ENCODE results near the gene TASP1.
"Not testable (repeated sequence)": the region's sequence is repeated elsewhere in the genome, so short reads cannot be mapped to it uniquely, and the experiment has no call there.

The TASP1 gene

GRCh38 chr20:13665709-13666395 is 27.1 kb upstream of the TASP1 start:
- Mint-ChIP-seq H3K9me3 (no peaks in the 10 kb centered on the region), H3K27ac (no peak overlapping the region), H3K4me1 (ENCODE audit: low read depth) (no peaks in the 10 kb centered on the region), H3K27me3 (peaks cover 10% of the 10 kb centered on the region), H3K36me3 (ENCODE audit: low read depth) (no peaks in the 10 kb centered on the region), H3K4me3 (no peak overlapping the region)
- intact Hi-C loops (cut with micrococcal nuclease): no loop called here

GRCh38 chr20:13661070-13661685 is 22.4 kb upstream of the TASP1 start:
- H3K27me3 Mint-ChIP-seq: peaks cover 14% of the 10 kb centered on the region
- intact Hi-C loops (cut with micrococcal nuclease): no loop called here
- H3K36me3 Mint-ChIP-seq (ENCODE audit: low read depth): no peaks in the 10 kb centered on the region
- H3K9me3 Mint-ChIP-seq: no peaks in the 10 kb centered on the region
- no peak overlapping the region for H3K27ac Mint-ChIP-seq
- H3K4me3 Mint-ChIP-seq: no peak overlapping the region
- peaks cover 16% of the 10 kb centered on the region for H3K4me1 Mint-ChIP-seq (ENCODE audit: low read depth)

- Mint-ChIP-seq H3K4me1 (ENCODE audit: low read depth) (peaks cover 16% of the 10 kb centered on the region), H3K27me3 (peaks cover 14% of the 10 kb centered on the region), H3K9me3 (no peaks in the 10 kb centered on the region), H3K36me3 (ENCODE audit: low read depth) (no peaks in the 10 kb centered on the region), H3K4me3 (no peak overlapping the region), H3K27ac (no peak overlapping the region)
- intact Hi-C loops (cut with micrococcal nuclease): no loop called here
These were observed 20.6 kb upstream of the TASP1 start for GRCh38 chr20:13659288-13659687.

- intact Hi-C loops (cut with micrococcal nuclease); H3K27ac Mint-ChIP-seq; H3K9me3 Mint-ChIP-seq; H3K36me3 Mint-ChIP-seq (ENCODE audit: low read depth); H3K4me3 Mint-ChIP-seq: not testable (repeated sequence)
- Mint-ChIP-seq H3K4me1 (ENCODE audit: low read depth) (peaks cover 16% of the 10 kb centered on the region), H3K27me3 (peaks cover 14% of the 10 kb centered on the region)
These were observed 19.3 kb upstream of the TASP1 start for GRCh38 chr20:13658060-13658459.

- Mint-ChIP-seq H3K27me3 (peaks cover 10% of the 10 kb centered on the region), H3K4me3 (no peak overlapping the region), H3K4me1 (ENCODE audit: low read depth) (peaks cover 16% of the 10 kb centered on the region), H3K27ac (no peak overlapping the region), H3K36me3 (ENCODE audit: low read depth) (no peaks in the 10 kb centered on the region), H3K9me3 (no peaks in the 10 kb centered on the region)
- intact Hi-C loops (cut with micrococcal nuclease): no loop called here
These were observed 18.1 kb upstream of the TASP1 start for GRCh38 chr20:13656721-13657368.

- H3K4me1 Mint-ChIP-seq (ENCODE audit: low read depth): peaks cover 12% of the 10 kb centered on the region
- H3K36me3 Mint-ChIP-seq (ENCODE audit: low read depth): no peaks in the 10 kb centered on the region
- intact Hi-C loops (cut with micrococcal nuclease): no loop called here
- peaks cover 1% of the 10 kb centered on the region for H3K27me3 Mint-ChIP-seq
- H3K4me3 Mint-ChIP-seq: no peak overlapping the region
- H3K27ac Mint-ChIP-seq: no peak overlapping the region
- no peaks in the 10 kb centered on the region for H3K9me3 Mint-ChIP-seq
These were observed 15.8 kb upstream of the TASP1 start for GRCh38 chr20:13654463-13655023.

GRCh38 chr20:13650474-13650873 is 11.7 kb upstream of the TASP1 start:
- no peak overlapping the region for H3K27ac Mint-ChIP-seq
- H3K27me3 Mint-ChIP-seq: peaks cover 3% of the 10 kb centered on the region
- no peaks in the 10 kb centered on the region for H3K36me3 Mint-ChIP-seq (ENCODE audit: low read depth)
- H3K4me1 Mint-ChIP-seq (ENCODE audit: low read depth): no peaks in the 10 kb centered on the region
- intact Hi-C loops (cut with micrococcal nuclease): no loop called here
- H3K9me3 Mint-ChIP-seq: no peaks in the 10 kb centered on the region
- no peak overlapping the region for H3K4me3 Mint-ChIP-seq

- H3K4me3 Mint-ChIP-seq: no peak overlapping the region
- H3K36me3 Mint-ChIP-seq (ENCODE audit: low read depth): no peaks in the 10 kb centered on the region
- peaks cover 10% of the 10 kb centered on the region for H3K27me3 Mint-ChIP-seq
- H3K4me1 Mint-ChIP-seq (ENCODE audit: low read depth): no peaks in the 10 kb centered on the region
- H3K27ac Mint-ChIP-seq: no peak overlapping the region
- intact Hi-C loops (cut with micrococcal nuclease): no loop called here
- H3K9me3 Mint-ChIP-seq: no peaks in the 10 kb centered on the region
These were observed 9.8 kb upstream of the TASP1 start for GRCh38 chr20:13648291-13649228.

- peaks cover 24% of the 10 kb centered on the region for H3K27me3 Mint-ChIP-seq
- H3K27ac Mint-ChIP-seq: no peak overlapping the region
- H3K36me3 Mint-ChIP-seq (ENCODE audit: low read depth): peaks cover 2% of the 10 kb centered on the region
- intact Hi-C loops (cut with micrococcal nuclease): no loop called here
- no peaks in the 10 kb centered on the region for H3K9me3 Mint-ChIP-seq
- H3K4me3 Mint-ChIP-seq: no peak overlapping the region
- H3K4me1 Mint-ChIP-seq (ENCODE audit: low read depth): no peaks in the 10 kb centered on the region
These were observed 5.3 kb upstream of the TASP1 start for GRCh38 chr20:13644010-13644409.

- no peaks in the 10 kb centered on the region for H3K9me3 Mint-ChIP-seq
- peaks cover 17% of the 10 kb centered on the region for H3K27me3 Mint-ChIP-seq
- H3K4me1 Mint-ChIP-seq (ENCODE audit: low read depth): peaks cover 6% of the 10 kb centered on the region
- peak overlapping the region; percentile 96 for H3K4me3 Mint-ChIP-seq
- intact Hi-C loops (cut with micrococcal nuclease): loop anchor here (2.0 kb wide), 1 partner anchor 146 kb away; the partner anchor contains the start of genes ESF1 and NDUFAF5
- peaks cover 12% of the 10 kb centered on the region for H3K36me3 Mint-ChIP-seq (ENCODE audit: low read depth)
- H3K27ac Mint-ChIP-seq: peak overlapping the region; percentile 84
These were observed 392 bp upstream of the TASP1 start for GRCh38 chr20:13639150-13639497.

GRCh38 chr20:13638162-13638495 is 603 bp downstream of the TASP1 start:
- Mint-ChIP-seq H3K27ac (peak overlapping the region; percentile 84), H3K4me1 (ENCODE audit: low read depth) (peaks cover 6% of the 10 kb centered on the region), H3K27me3 (peaks cover 13% of the 10 kb centered on the region), H3K9me3 (no peaks in the 10 kb centered on the region), H3K4me3 (peak overlapping the region; percentile 96), H3K36me3 (ENCODE audit: low read depth) (peaks cover 12% of the 10 kb centered on the region)
- intact Hi-C loops (cut with micrococcal nuclease): loop anchor here (2.0 kb wide), 1 partner anchor 147 kb away; the partner anchor contains the start of genes ESF1 and NDUFAF5

GRCh38 chr20:13632431-13632830 is 6.3 kb downstream of the TASP1 start:
- Mint-ChIP-seq H3K27me3 (no peaks in the 10 kb centered on the region), H3K27ac (no peak overlapping the region)

GRCh38 chr20:13627525-13627924 is 11.2 kb downstream of the TASP1 start:
- H3K27ac Mint-ChIP-seq; H3K27me3 Mint-ChIP-seq; H3K4me1 Mint-ChIP-seq (ENCODE audit: low read depth); H3K4me3 Mint-ChIP-seq; H3K9me3 Mint-ChIP-seq; intact Hi-C loops (cut with micrococcal nuclease): not testable (repeated sequence)
- peaks cover 14% of the 10 kb centered on the region for H3K36me3 Mint-ChIP-seq (ENCODE audit: low read depth)

More at GRCh38 chr20:13632431-13632830, 6.3 kb downstream of the TASP1 start:
- no peaks in the 10 kb centered on the region for H3K4me1 Mint-ChIP-seq (ENCODE audit: low read depth)
- H3K36me3 Mint-ChIP-seq (ENCODE audit: low read depth): peaks cover 8% of the 10 kb centered on the region
- intact Hi-C loops (cut with micrococcal nuclease): no loop called here
- no peaks in the 10 kb centered on the region for H3K9me3 Mint-ChIP-seq
- no peak overlapping the region for H3K4me3 Mint-ChIP-seq

All from dendritic cell treated with granulocyte-macrophage colony-stimulating factor and Interleukin-4, amounts not matched to agents 40 ng/mL and 50 ng/mL, for 4 days (primary cell).